Nephron progenitor cell (in vitro differentiated cells): ENCODE results near the gene TAF5.
A peak's percentile ranks its signal among the peaks of the same experiment; 100 is the strongest.

Source experiments
- DNase-seq: peaks from one replicate; pipeline ENCODE4 v3.0.0; 2021
- H3K27ac Mint-ChIP-seq: 2 replicates; pipeline ENCODE4 v1.8.0; 2021; ENCODE audit warnings: mild to moderate bottlenecking, moderate library complexity, mixed read lengths
- H3K27me3 Mint-ChIP-seq: 2 replicates; pipeline ENCODE4 v1.8.0; 2021; ENCODE audit warnings: mild to moderate bottlenecking, low read depth, mixed read lengths; ENCODE audit not compliant: poor library complexity
- H3K36me3 Mint-ChIP-seq: 2 replicates; pipeline ENCODE4 v1.8.0; 2021; ENCODE audit warnings: low read depth, mixed read lengths
- H3K4me1 Mint-ChIP-seq: 2 replicates; pipeline ENCODE4 v1.8.0; 2021; ENCODE audit warnings: mixed read lengths
- H3K4me3 Mint-ChIP-seq: 2 replicates; pipeline ENCODE4 v1.8.0; 2021; ENCODE audit warnings: mild to moderate bottlenecking, moderate library complexity, mixed read lengths
- H3K9me3 Mint-ChIP-seq: 2 replicates; pipeline ENCODE4 v1.8.0; 2021; ENCODE audit warnings: mild to moderate bottlenecking, moderate library complexity, mixed read lengths
- CTCF ChIP-seq: fragments of 200-600 bp; sonication (generic); IDR thresholded peaks from 2 replicates; pipeline ENCODE4 v1.5.0; 2021; ENCODE audit warnings: antibody characterized with exemption

Gene TAF5

GRCh38 chr10:103367782-103368518, at the start of gene TAF5:
TAF5 (plus strand) TSS chr10:103367976; CDS start chr10:103367990, 14 bp downstream.
- peak within 1 kb of the TSS; percentile 88 for H3K27ac Mint-ChIP-seq
- peak; percentile 87 for DNase-seq
- H3K36me3 Mint-ChIP-seq = peaks cover 5% of the 10 kb centered on the region
- peaks cover 7% of the 10 kb centered on the region for H3K9me3 Mint-ChIP-seq
- H3K4me3 Mint-ChIP-seq = peak within 1 kb of the TSS; percentile 88
- peaks cover 17% of the 10 kb centered on the region for H3K4me1 Mint-ChIP-seq
- no peak for TF ChIP-seq CTCF
- H3K27me3 Mint-ChIP-seq = peaks cover 6% of the 10 kb centered on the region

- Mint-ChIP-seq H3K27me3 (no peaks in the 10 kb centered on the region), H3K4me1 (no peaks in the 10 kb centered on the region), H3K27ac (no peak overlapping the region), H3K4me3 (no peak overlapping the region), H3K36me3 (peaks cover 73% of the 10 kb centered on the region), H3K9me3 (no peaks in the 10 kb centered on the region)
- no peak for DNase-seq
- TF ChIP-seq CTCF = no peak
Measured at GRCh38 chr10:103327906-103328305, 39.9 kb upstream of the TAF5 start.

- H3K4me1 Mint-ChIP-seq = no peaks in the 10 kb centered on the region
- peaks cover 65% of the 10 kb centered on the region for H3K36me3 Mint-ChIP-seq
- no peak overlapping the region for H3K4me3 Mint-ChIP-seq
- H3K27ac Mint-ChIP-seq = no peak overlapping the region
- TF ChIP-seq CTCF = peak; percentile 64
- no peak for DNase-seq
- H3K27me3 Mint-ChIP-seq = no peaks in the 10 kb centered on the region
- no peaks in the 10 kb centered on the region for H3K9me3 Mint-ChIP-seq
Measured at GRCh38 chr10:103333934-103334520, 33.7 kb upstream of the TAF5 start.

- Mint-ChIP-seq H3K27me3 (no peaks in the 10 kb centered on the region), H3K27ac (no peak overlapping the region), H3K4me1 (no peaks in the 10 kb centered on the region), H3K9me3 (no peaks in the 10 kb centered on the region), H3K4me3 (no peak overlapping the region), H3K36me3 (peaks cover 71% of the 10 kb centered on the region)
- no peak for TF ChIP-seq CTCF
- no peak for DNase-seq
Measured at GRCh38 chr10:103334567-103334966, 33.2 kb upstream of the TAF5 start.

GRCh38 chr10:103336370-103336769, 31.4 kb upstream of the TAF5 start:
- no peaks in the 10 kb centered on the region for H3K4me1 Mint-ChIP-seq
- no peak for DNase-seq
- TF ChIP-seq CTCF = no peak
- H3K27ac Mint-ChIP-seq = no peak overlapping the region
- no peaks in the 10 kb centered on the region for H3K27me3 Mint-ChIP-seq
- H3K36me3 Mint-ChIP-seq = peaks cover 61% of the 10 kb centered on the region
- no peaks in the 10 kb centered on the region for H3K9me3 Mint-ChIP-seq
- H3K4me3 Mint-ChIP-seq = no peak overlapping the region

- Mint-ChIP-seq H3K36me3 (peaks cover 19% of the 10 kb centered on the region), H3K4me1 (peaks cover 5% of the 10 kb centered on the region), H3K27ac (peak overlapping the region; percentile 54), H3K4me3 (peak overlapping the region; percentile 93), H3K27me3 (no peaks in the 10 kb centered on the region), H3K9me3 (no peaks in the 10 kb centered on the region)
- no peak for DNase-seq
- no peak for TF ChIP-seq CTCF
Measured at GRCh38 chr10:103350175-103350516, 17.6 kb upstream of the TAF5 start.
